ENCODE data around the gene CCDC183. TPM values are rescaled to one million over a fixed set of nuclear protein-coding genes. Genes with fewer than 3 reads are reported as not detected.

Gene CCDC183
- total RNA-seq, 1 experiment from 2014 or later, result 4.2 TPM

DNA sequence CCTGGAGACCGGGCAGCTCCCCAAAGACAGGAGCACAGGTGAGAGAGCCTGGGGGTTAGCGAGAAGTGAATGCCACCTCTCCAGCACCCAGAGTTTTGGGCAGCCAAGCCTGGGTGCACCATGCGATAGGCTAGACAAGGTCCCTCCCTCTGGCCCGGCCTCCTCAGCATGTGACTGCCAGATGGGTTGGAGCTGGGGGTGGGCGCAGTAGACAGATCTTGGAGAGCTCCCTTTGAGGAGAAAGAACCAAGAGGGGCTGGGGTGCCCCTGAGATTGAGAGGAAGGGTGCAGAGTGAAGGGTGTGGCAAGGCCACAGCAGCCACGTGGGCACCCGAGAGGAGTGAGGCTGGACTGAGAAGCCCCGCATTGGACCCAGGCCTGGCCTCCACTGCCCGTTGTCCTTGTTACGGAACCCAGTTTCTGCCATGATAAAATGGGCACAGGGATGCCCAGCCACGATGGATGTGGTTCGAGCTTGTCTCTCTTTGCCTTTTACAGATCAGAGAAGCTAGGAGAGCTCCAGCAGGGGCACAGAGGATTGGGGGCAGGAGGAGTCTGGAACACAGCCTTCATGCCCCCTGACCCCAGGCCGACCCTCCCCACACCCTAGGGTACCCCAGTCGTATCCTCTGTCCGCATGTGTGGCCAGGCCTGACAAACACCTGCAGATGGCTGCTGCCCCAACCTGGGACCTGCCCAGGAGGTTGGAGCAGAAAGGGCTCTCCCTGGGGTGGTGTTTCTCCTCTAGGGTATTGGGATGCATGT, 3.6 kb upstream of the CCDC183 start:
- CTCF ChIA-PET, result interaction anchor here (1.2 to 1.4 kb wide), 2 partner anchors 14 to 50 kb away, joined by 4 read pairs; partner anchors contain the start of gene AJM1

DNA sequence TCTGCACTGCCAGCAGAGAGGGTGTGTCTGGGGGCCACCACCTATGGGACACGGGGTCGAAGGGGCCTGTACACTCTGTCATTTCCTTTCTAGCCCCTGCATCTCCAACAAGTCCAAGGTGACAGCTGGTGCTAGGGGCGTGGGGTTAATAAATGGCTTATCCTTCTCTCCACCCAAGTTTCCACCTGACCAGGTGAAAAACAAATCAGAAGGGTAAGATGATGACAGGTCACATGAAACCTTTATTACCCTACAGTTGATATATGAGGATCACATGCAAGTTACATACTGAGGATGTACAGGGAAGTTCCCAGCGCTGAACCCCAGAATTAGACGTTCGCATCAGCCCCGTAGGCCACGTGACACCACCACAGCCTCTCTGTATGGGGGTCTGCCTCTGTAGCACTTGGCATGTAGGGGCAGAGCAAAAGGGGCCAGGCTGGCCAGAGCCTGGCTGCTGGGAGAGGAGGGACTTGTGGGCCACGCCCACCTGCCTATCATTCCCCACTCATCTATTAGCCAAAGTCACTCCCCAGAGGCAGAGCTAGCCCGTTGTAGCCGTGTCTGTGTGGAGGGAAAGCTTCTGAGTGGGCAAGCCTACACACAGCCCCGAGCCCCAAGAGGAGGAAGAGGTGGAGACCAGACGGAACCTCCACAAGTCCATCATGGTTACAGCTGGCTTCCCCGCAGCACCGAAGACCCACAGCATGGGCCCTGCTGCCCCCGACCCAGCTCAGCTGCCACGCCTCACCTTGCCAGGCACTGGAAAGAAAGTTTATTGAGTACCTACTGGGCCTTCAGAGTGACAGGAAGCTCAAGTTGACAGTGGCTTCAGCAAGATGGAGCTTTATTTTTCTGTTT, 2.8 kb upstream of the CCDC183 start:
- Histone ChIP-seq H3K27me3 (replicated peaks; ENCODE audit: control insufficient read depth, insufficient read depth, low read length) (no peaks in the 10 kb centered on the region), H3K36me3 (ENCODE audit: control insufficient read depth, insufficient read depth, low read length) (peaks cover 10% of the 10 kb centered on the region), H3K4me1 (peaks cover 59% of the 10 kb centered on the region), H3K4me3 (ENCODE audit: low read depth, low read length) (peak overlapping the region; percentile 98), H3K9me3 (no peaks in the 10 kb centered on the region)
- TF ChIP-seq, protein P1, sequence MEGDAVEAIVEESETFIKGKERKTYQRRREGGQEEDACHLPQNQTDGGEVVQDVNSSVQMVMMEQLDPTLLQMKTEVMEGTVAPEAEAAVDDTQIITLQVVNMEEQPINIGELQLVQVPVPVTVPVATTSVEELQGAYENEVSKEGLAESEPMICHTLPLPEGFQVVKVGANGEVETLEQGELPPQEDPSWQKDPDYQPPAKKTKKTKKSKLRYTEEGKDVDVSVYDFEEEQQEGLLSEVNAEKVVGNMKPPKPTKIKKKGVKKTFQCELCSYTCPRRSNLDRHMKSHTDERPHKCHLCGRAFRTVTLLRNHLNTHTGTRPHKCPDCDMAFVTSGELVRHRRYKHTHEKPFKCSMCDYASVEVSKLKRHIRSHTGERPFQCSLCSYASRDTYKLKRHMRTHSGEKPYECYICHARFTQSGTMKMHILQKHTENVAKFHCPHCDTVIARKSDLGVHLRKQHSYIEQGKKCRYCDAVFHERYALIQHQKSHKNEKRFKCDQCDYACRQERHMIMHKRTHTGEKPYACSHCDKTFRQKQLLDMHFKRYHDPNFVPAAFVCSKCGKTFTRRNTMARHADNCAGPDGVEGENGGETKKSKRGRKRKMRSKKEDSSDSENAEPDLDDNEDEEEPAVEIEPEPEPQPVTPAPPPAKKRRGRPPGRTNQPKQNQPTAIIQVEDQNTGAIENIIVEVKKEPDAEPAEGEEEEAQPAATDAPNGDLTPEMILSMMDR (IDR thresholded peaks at IDR 0.05; ENCODE audit: insufficient read depth in 1 of 2, low read depth in 1 of 2, low read length in 1 of 2, severe bottlenecking in 1 of 2, unreplicated experiment in 1 of 2), result no peak
- DNase-seq, result no peak
- Mint-ChIP-seq H3K4me3 (ENCODE audit: unreplicated experiment) (no peak overlapping the region), H3K27ac (ENCODE audit: unreplicated experiment) (peak overlapping the region; percentile 19), H3K4me1 (ENCODE audit: low read depth, unreplicated experiment) (peaks cover 37% of the 10 kb centered on the region), H3K27me3 (ENCODE audit: insufficient read depth, unreplicated experiment) (no peaks in the 10 kb centered on the region), H3K36me3 (ENCODE audit: insufficient read depth, unreplicated experiment) (peaks cover 40% of the 10 kb centered on the region), H3K9me3 (ENCODE audit: unreplicated experiment) (no peaks in the 10 kb centered on the region)
- no TSS peak for BruUV-seq (replicated peaks)
- ChIA-PET CTCF (interaction anchor here (0.6 to 1.4 kb wide), 4 partner anchors 13 to 205 kb away, joined by 3 to 4 read pairs (median 4); partner anchors contain the start of gene AJM1), POLR2A (interaction anchor here (0.5 kb wide), 1 partner anchor 334 kb away, joined by 4 read pairs; no protein-coding TSS in a partner anchor)
- intact Hi-C loops (cut with micrococcal nuclease; ENCODE audit: unreplicated experiment), result loop anchor here (5.0 to 10.0 kb wide), 2 partner anchors 311 to 451 kb away; partner anchors contain the start of genes SEC16A and TUBB4B

More for the DNA sequence above, 3.6 kb upstream of the CCDC183 start:
- Histone ChIP-seq H3K9me3 (no peaks in the 10 kb centered on the region), H3K4me1 (peaks cover 57% of the 10 kb centered on the region), H3K36me3 (ENCODE audit: control insufficient read depth, insufficient read depth, low read length) (peaks cover 10% of the 10 kb centered on the region), H3K4me3 (ENCODE audit: low read depth, low read length) (peak overlapping the region; percentile 98), H3K27me3 (replicated peaks; ENCODE audit: control insufficient read depth, insufficient read depth, low read length) (no peaks in the 10 kb centered on the region)
- H3K9me3 Mint-ChIP-seq (ENCODE audit: unreplicated experiment), result no peaks in the 10 kb centered on the region
- H3K4me3 Mint-ChIP-seq (ENCODE audit: unreplicated experiment), result peak overlapping the region; percentile 68
- TF ChIP-seq, protein P1 (IDR thresholded peaks at IDR 0.05; ENCODE audit: insufficient read depth in 1 of 2, low read depth in 1 of 2, low read length in 1 of 2, severe bottlenecking in 1 of 2, unreplicated experiment in 1 of 2), result no peak
- intact Hi-C loops (cut with micrococcal nuclease; ENCODE audit: unreplicated experiment), result loop anchor here (5.0 to 10.0 kb wide), 2 partner anchors 310 to 452 kb away; partner anchors contain the start of genes SEC16A and TUBB4B
- peak overlapping the region; percentile 84 for H3K27ac Mint-ChIP-seq (ENCODE audit: unreplicated experiment)
- DNase-seq, result no peak
- TSS peak; percentile 22 for BruUV-seq (replicated peaks)
- peaks cover 45% of the 10 kb centered on the region for H3K36me3 Mint-ChIP-seq (ENCODE audit: insufficient read depth, unreplicated experiment)
- H3K27me3 Mint-ChIP-seq (ENCODE audit: insufficient read depth, unreplicated experiment), result no peaks in the 10 kb centered on the region
- POLR2A ChIA-PET, result interaction anchor here (0.5 kb wide), 1 partner anchor 335 kb away, joined by 4 read pairs; no protein-coding TSS in a partner anchor
- H3K4me1 Mint-ChIP-seq (ENCODE audit: low read depth, unreplicated experiment), result peaks cover 45% of the 10 kb centered on the region

All from Caco-2 (cell line).